HFFc6 (cell line): ENCODE measurements around the gene RPL7L1. TPM values are rescaled to one million over a fixed set of nuclear protein-coding genes. Genes with fewer than 3 reads are reported as not detected.

ENCODE experiments used
- DNase-seq: peaks from one replicate; pipeline ENCODE4 v3.0.0-alpha.2; 2018
- H3K27ac Mint-ChIP-seq: 2 replicates; pipeline ENCODE4 v1.8.0; 2020; ENCODE audit warnings: mild to moderate bottlenecking, mixed read lengths
- H3K27me3 Mint-ChIP-seq: 2 replicates; pipeline ENCODE4 v1.8.0; 2021; ENCODE audit warnings: mild to moderate bottlenecking, moderate library complexity, mixed read lengths; ENCODE audit not compliant: insufficient read depth
- H3K36me3 Mint-ChIP-seq: 2 replicates; pipeline ENCODE4 v1.8.0; 2021; ENCODE audit warnings: low read depth, mixed read lengths
- H3K4me1 Mint-ChIP-seq: 2 replicates; pipeline ENCODE4 v1.8.0; 2020; ENCODE audit warnings: low read depth, mixed read lengths
- H3K4me3 Mint-ChIP-seq: 2 replicates; pipeline ENCODE4 v1.8.0; 2020; ENCODE audit warnings: mild to moderate bottlenecking, moderate library complexity, mixed read lengths
- H3K9me3 Mint-ChIP-seq: 2 replicates; pipeline ENCODE4 v1.8.0; 2020; ENCODE audit warnings: mild to moderate bottlenecking, mixed read lengths
- total RNA-seq, 6 experiments: library from RNA; stranded (reverse); fragmentation: NEBNext Ultra II Directional; extraction: Animal tissue kit (Norgen Biotek cat#: 25700); gene quantifications; 2 replicates in 1 of 6; 3 replicates in 5 of 6; pipeline ENCODE4 v1.2.3, GENCODE V29; 2021
- TF ChIP-seq, protein P1 (sequence below): fragments of 200-600 bp; sonication (generic); IDR thresholded peaks from 2 replicates; pipeline ENCODE4 v1.5.0; 2021; ENCODE audit warnings: antibody characterized with exemption, mild to moderate bottlenecking

The RPL7L1 gene
- total RNA-seq, 6 experiments from 2014 or later, result 94.6 to 110 (median 105) TPM

DNA sequence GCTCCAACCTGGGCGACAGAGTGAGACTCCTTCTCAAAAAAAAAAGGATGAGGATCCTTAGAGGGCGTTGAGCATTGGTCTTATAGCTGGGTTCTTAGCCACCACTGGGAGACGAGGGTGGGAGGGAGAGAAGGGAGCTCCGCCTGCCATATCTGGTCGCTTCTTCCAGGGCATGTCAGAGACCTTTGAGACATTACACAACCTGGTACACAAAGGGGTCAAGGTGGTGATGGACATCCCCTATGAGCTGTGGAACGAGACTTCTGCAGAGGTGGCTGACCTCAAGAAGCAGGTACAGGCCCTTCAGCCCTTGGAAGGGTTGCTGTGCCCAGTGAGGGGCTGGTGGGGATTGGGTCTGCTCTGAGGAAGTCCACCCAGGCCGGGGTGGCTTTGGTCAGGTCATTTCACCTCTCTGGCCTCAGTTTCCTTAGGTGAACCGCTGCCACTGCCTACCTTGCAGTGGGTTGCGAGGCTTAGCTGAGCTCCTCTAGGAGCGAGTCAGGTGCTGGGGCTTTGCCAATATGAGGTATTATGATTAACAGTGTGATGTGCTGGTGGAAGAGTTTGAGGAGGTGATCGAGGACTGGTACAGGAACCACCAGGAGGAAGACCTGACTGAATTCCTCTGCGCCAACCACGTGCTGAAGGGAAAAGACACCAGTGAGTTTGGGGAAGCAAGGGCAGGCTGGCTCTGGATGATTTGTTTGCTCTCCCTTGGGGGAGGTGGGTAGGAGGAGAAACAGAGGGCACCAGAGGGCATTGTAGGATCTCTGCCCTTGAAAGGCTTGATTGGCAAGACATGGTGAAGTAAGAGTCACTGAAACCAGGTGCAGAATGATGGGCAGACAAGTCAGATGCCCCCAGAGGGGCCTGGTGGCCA is 58.4 kb downstream of the RPL7L1 start:
- DNase-seq, result no peak
- H3K36me3 Mint-ChIP-seq, result 0 out of 2 replicates have a peak, but pooled peaks cover 11% of the 10 kb centered on the region
- H3K4me1 Mint-ChIP-seq, result peaks cover 7% of the 10 kb centered on the region
- no peak overlapping the region for H3K4me3 Mint-ChIP-seq
- no peaks in the 10 kb centered on the region for H3K9me3 Mint-ChIP-seq
- H3K27ac Mint-ChIP-seq, result no peak overlapping the region
- TF ChIP-seq, protein P1, sequence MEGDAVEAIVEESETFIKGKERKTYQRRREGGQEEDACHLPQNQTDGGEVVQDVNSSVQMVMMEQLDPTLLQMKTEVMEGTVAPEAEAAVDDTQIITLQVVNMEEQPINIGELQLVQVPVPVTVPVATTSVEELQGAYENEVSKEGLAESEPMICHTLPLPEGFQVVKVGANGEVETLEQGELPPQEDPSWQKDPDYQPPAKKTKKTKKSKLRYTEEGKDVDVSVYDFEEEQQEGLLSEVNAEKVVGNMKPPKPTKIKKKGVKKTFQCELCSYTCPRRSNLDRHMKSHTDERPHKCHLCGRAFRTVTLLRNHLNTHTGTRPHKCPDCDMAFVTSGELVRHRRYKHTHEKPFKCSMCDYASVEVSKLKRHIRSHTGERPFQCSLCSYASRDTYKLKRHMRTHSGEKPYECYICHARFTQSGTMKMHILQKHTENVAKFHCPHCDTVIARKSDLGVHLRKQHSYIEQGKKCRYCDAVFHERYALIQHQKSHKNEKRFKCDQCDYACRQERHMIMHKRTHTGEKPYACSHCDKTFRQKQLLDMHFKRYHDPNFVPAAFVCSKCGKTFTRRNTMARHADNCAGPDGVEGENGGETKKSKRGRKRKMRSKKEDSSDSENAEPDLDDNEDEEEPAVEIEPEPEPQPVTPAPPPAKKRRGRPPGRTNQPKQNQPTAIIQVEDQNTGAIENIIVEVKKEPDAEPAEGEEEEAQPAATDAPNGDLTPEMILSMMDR, result no peak
- peaks cover 2% of the 10 kb centered on the region for H3K27me3 Mint-ChIP-seq

DNA sequence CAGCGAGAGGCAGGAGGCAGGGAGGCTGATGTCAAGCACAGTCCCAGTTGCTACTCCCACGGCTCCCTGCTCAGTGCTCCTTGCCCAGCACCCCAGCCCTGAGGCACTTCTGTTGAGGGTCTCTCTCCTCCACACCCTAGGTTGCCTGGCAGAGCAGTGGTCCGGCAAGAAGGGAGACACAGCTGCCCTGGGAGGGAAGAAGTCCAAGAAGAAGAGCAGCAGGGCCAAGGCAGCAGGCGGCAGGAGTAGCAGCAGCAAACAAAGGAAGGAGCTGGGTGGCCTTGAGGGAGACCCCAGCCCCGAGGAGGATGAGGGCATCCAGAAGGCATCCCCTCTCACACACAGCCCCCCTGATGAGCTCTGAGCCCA is 59.0 kb downstream of the RPL7L1 start:
- Mint-ChIP-seq H3K27ac (no peak overlapping the region), H3K4me3 (no peak overlapping the region), H3K9me3 (no peaks in the 10 kb centered on the region), H3K4me1 (peaks cover under 1% of the 10 kb centered on the region; the same call in 1 of the 2 replicates), H3K27me3 (peaks cover 2% of the 10 kb centered on the region), H3K36me3 (peaks cover 12% of the 10 kb centered on the region; the same call in 1 of the 2 replicates)
- no peak for DNase-seq
- TF ChIP-seq, protein P1, result no peak

DNA sequence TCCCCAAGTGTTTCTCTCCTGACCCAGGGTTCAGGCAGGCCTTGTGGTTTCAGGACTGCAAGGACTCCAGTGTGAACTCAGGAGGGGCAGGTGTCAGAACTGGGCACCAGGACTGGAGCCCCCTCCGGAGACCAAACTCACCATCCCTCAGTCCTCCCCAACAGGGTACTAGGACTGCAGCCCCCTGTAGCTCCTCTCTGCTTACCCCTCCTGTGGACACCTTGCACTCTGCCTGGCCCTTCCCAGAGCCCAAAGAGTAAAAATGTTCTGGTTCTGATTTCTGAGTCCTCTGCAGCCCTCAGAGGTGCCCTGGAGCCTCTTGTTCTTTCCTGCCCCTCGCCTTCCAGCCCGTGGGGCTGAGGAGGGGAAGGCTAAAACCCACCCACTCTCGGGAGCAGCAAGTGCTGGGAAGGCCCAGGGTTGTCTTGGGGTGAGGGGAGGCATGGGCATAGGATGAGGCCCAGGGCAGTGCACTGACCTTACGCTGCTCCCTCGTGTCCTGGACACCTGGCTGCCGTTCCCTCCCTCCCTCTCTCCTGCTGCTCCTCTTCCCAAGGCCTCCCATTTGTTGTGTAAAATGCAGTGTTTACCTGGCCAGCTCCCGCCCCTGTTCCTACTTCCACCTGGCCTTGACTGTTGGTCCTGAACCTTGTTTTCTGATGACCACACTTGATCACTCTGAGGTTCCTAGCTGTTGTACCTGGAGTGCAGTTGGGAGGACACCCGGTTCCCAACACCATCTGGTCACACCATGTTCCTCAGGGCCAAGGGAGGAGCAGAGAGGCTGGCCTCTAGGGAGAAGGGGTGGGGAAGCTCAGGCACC is 59.8 kb downstream of the RPL7L1 start:
- H3K27ac Mint-ChIP-seq, result no peak overlapping the region
- TF ChIP-seq, protein P1, result no peak
- H3K9me3 Mint-ChIP-seq, result no peaks in the 10 kb centered on the region
- H3K4me1 Mint-ChIP-seq, result no peaks in the 10 kb centered on the region
- peaks cover 15% of the 10 kb centered on the region; the same call in 1 of the 2 replicates for H3K36me3 Mint-ChIP-seq
- peaks cover 2% of the 10 kb centered on the region for H3K27me3 Mint-ChIP-seq
- DNase-seq, result no peak
- no peak overlapping the region for H3K4me3 Mint-ChIP-seq

Other genes with a start within 250 kb of the RPL7L1 start
- gene PRPH2, start 157.0 kb upstream of the RPL7L1 start, total RNA-seq, result 1 to 10 TPM in 2 of 6 experiments, under 1 TPM in 4; 0.19 to 2.0 (median 0.37) TPM
- 10 to 100 TPM; 20.6 to 25.2 (median 22.5) TPM for gene TBCC, start 133.5 kb upstream of the RPL7L1 start, total RNA-seq
- gene BICRAL, start 97.6 kb upstream of the RPL7L1 start, total RNA-seq, result 1 to 10 TPM; 8.0 to 9.8 (median 9.4) TPM
- gene PTCRA, start 36.4 kb downstream of the RPL7L1 start, total RNA-seq, result not detected
- 10 to 100 TPM; 38.0 to 51.7 (median 42.5) TPM for gene CNPY3, start 49.9 kb downstream of the RPL7L1 start, total RNA-seq
- gene GNMT, start 81.1 kb downstream of the RPL7L1 start, total RNA-seq, result under 1 TPM in 5 of 6 experiments, not detected in 1; 0.16 to 0.24 (median 0.20) TPM
- 10 to 100 TPM; 20.3 to 31.7 (median 22.4) TPM for gene PEX6, start 99.6 kb downstream of the RPL7L1 start, total RNA-seq
- gene PPP2R5D, start 105.0 kb downstream of the RPL7L1 start, total RNA-seq, result 10 to 100 TPM; 37.7 to 50.7 (median 43.4) TPM
- 100 to 1,000 TPM; 114 to 132 (median 118) TPM for gene MEA1, start 134.3 kb downstream of the RPL7L1 start, total RNA-seq
- gene KLHDC3, start 134.6 kb downstream of the RPL7L1 start, total RNA-seq, result 10 to 100 TPM; 41.6 to 51.2 (median 45.9) TPM
- gene RRP36, start 142.0 kb downstream of the RPL7L1 start, total RNA-seq, result 100 to 1,000 TPM in 2 of 6 experiments, 10 to 100 TPM in 4; 85.0 to 101 (median 96.4) TPM
- 10 to 100 TPM; 33.7 to 50.3 (median 37.0) TPM for gene CUL7, start 174.2 kb downstream of the RPL7L1 start, total RNA-seq
- 10 to 100 TPM; 52.6 to 62.9 (median 58.7) TPM for gene MRPL2, start 179.8 kb downstream of the RPL7L1 start, total RNA-seq
- 10 to 100 TPM; 10.7 to 12.6 (median 11.8) TPM for gene KLC4, start 180.0 kb downstream of the RPL7L1 start, total RNA-seq
- 100 to 1,000 TPM in 1 of 6 experiments, 10 to 100 TPM in 5; 62.8 to 115 (median 66.7) TPM for gene PTK7, start 196.7 kb downstream of the RPL7L1 start, total RNA-seq